ENCODE data around the gene CA10.

The CA10 gene

GRCh38 chr17:51764387-51764971 is 394.0 kb downstream of the CA10 start:
- TF ChIP-seq POLR2AphosphoS5 (IDR thresholded peaks at IDR 0.05; ENCODE audit: low read depth, low read length) (no peak), REST (IDR thresholded peaks at IDR 0.05; ENCODE audit: insufficient read depth in 1 of 2, low read depth in 2 of 2, low read length in 2 of 2) (peak in 1 of 2 experiments; percentile 41; a peak in 1 of 4 replicates)

- TF ChIP-seq SIN3A (IDR thresholded peaks at IDR 0.05; ENCODE audit: borderline replicate concordance, insufficient read depth, low read length): no peak
- TF ChIP-seq FOXP2 (optimal IDR thresholded peaks at IDR 0.05; ENCODE audit: borderline replicate concordance, extremely low read depth, extremely low read length, insufficient read depth): no peak
- no peak for TF ChIP-seq POLR2AphosphoS5 (IDR thresholded peaks at IDR 0.05; ENCODE audit: low read depth, low read length)
- TF ChIP-seq TAF1 (IDR thresholded peaks at IDR 0.05; ENCODE audit: borderline replicate concordance, insufficient read depth, low read length): no peak
- no peak for TF ChIP-seq REST (IDR thresholded peaks at IDR 0.05; ENCODE audit: insufficient read depth in 1 of 2, low read depth in 2 of 2, low read length in 2 of 2)
These were observed 395.5 kb downstream of the CA10 start for GRCh38 chr17:51763058-51763457.

GRCh38 chr17:51761105-51761504 is 397.4 kb downstream of the CA10 start:
- TF ChIP-seq FOXP2 (optimal IDR thresholded peaks at IDR 0.05; ENCODE audit: borderline replicate concordance, extremely low read depth, extremely low read length, insufficient read depth) (no peak), POLR2AphosphoS5 (IDR thresholded peaks at IDR 0.05; ENCODE audit: low read depth, low read length) (no peak), REST (IDR thresholded peaks at IDR 0.05; ENCODE audit: insufficient read depth in 1 of 2, low read depth in 2 of 2, low read length in 2 of 2) (no peak), SIN3A (IDR thresholded peaks at IDR 0.05; ENCODE audit: borderline replicate concordance, insufficient read depth, low read length) (no peak), TAF1 (IDR thresholded peaks at IDR 0.05; ENCODE audit: borderline replicate concordance, insufficient read depth, low read length) (no peak)

- no peak for TF ChIP-seq POLR2AphosphoS5 (IDR thresholded peaks at IDR 0.05; ENCODE audit: low read depth, low read length)
- no peak for TF ChIP-seq REST (IDR thresholded peaks at IDR 0.05; ENCODE audit: insufficient read depth in 1 of 2, low read depth in 2 of 2, low read length in 2 of 2)
- no peak for TF ChIP-seq TAF1 (IDR thresholded peaks at IDR 0.05; ENCODE audit: borderline replicate concordance, insufficient read depth, low read length)
- no peak for TF ChIP-seq SIN3A (IDR thresholded peaks at IDR 0.05; ENCODE audit: borderline replicate concordance, insufficient read depth, low read length)
- no peak for TF ChIP-seq FOXP2 (optimal IDR thresholded peaks at IDR 0.05; ENCODE audit: borderline replicate concordance, extremely low read depth, extremely low read length, insufficient read depth)
These were observed 399.3 kb downstream of the CA10 start for GRCh38 chr17:51759260-51759659.

- no peak for TF ChIP-seq POLR2AphosphoS5 (IDR thresholded peaks at IDR 0.05; ENCODE audit: low read depth, low read length)
- no peak for TF ChIP-seq REST (IDR thresholded peaks at IDR 0.05; ENCODE audit: insufficient read depth in 1 of 2, low read depth in 2 of 2, low read length in 2 of 2)
- no peak for TF ChIP-seq TAF1 (IDR thresholded peaks at IDR 0.05; ENCODE audit: borderline replicate concordance, insufficient read depth, low read length)
- no peak for TF ChIP-seq SIN3A (IDR thresholded peaks at IDR 0.05; ENCODE audit: borderline replicate concordance, insufficient read depth, low read length)
- TF ChIP-seq FOXP2 (optimal IDR thresholded peaks at IDR 0.05; ENCODE audit: borderline replicate concordance, extremely low read depth, extremely low read length, insufficient read depth): no peak
These were observed 407.4 kb downstream of the CA10 start for GRCh38 chr17:51751072-51751471.

All from PFSK-1 (cell line).